Measurements from ENCODE around the gene CHST15.

CHST15 gene

GRCh38 chr10:124003871-124004662, 89.3 kb downstream of the CHST15 start:
- no peak for TF ChIP-seq CTCF (IDR thresholded peaks at IDR 0.05; ENCODE audit: low read depth, low read length)
- H3K4me3 ChIP-seq (ENCODE audit: low read depth, low read length) = no peak overlapping the region
- DNase-seq (ENCODE audit: low read depth, low spot score) = no peak
- in situ Hi-C loops (cut with HindIII; ENCODE audit: low sequenced_read_pairs) = no loop called here

- DNase-seq (ENCODE audit: low read depth, low spot score) = no peak
- TF ChIP-seq CTCF (IDR thresholded peaks at IDR 0.05; ENCODE audit: low read depth, low read length) = no peak
- H3K4me3 ChIP-seq (ENCODE audit: low read depth, low read length) = no peak overlapping the region
- in situ Hi-C loops (cut with HindIII; ENCODE audit: low sequenced_read_pairs) = no loop called here
Measured at GRCh38 chr10:124003481-124003870, 89.9 kb downstream of the CHST15 start.

- no peak overlapping the region for H3K4me3 ChIP-seq (ENCODE audit: low read depth, low read length)
- no peak for DNase-seq (ENCODE audit: low read depth, low spot score)
- in situ Hi-C loops (cut with HindIII; ENCODE audit: low sequenced_read_pairs) = no loop called here
- TF ChIP-seq CTCF (IDR thresholded peaks at IDR 0.05; ENCODE audit: low read depth, low read length) = no peak
Measured at GRCh38 chr10:124003070-124003419, 90.4 kb downstream of the CHST15 start.

GRCh38 chr10:124002391-124003069, 90.9 kb downstream of the CHST15 start:
- DNase-seq (ENCODE audit: low read depth, low spot score) = no peak
- in situ Hi-C loops (cut with HindIII; ENCODE audit: low sequenced_read_pairs) = no loop called here

GRCh38 chr10:124001391-124002148, 91.8 kb downstream of the CHST15 start:
- no peak for TF ChIP-seq CTCF (IDR thresholded peaks at IDR 0.05; ENCODE audit: low read depth, low read length)
- in situ Hi-C loops (cut with HindIII; ENCODE audit: low sequenced_read_pairs) = no loop called here
- DNase-seq (ENCODE audit: low read depth, low spot score) = no peak
- no peak overlapping the region for H3K4me3 ChIP-seq (ENCODE audit: low read depth, low read length)

More at GRCh38 chr10:124002391-124003069, 90.9 kb downstream of the CHST15 start:
- no peak overlapping the region for H3K4me3 ChIP-seq (ENCODE audit: low read depth, low read length)
- no peak for TF ChIP-seq CTCF (IDR thresholded peaks at IDR 0.05; ENCODE audit: low read depth, low read length)

- no peak overlapping the region for H3K4me3 ChIP-seq (ENCODE audit: low read depth, low read length)
- TF ChIP-seq CTCF (IDR thresholded peaks at IDR 0.05; ENCODE audit: low read depth, low read length) = no peak
- in situ Hi-C loops (cut with HindIII; ENCODE audit: low sequenced_read_pairs) = no loop called here
- no peak for DNase-seq (ENCODE audit: low read depth, low spot score)
Measured at GRCh38 chr10:124000792-124001201, 92.6 kb downstream of the CHST15 start.

Data from astrocyte of the spinal cord (primary cell).